IMR-90 (cell line): ENCODE results near the gene CCL4.

Experiments
- CEBPB ChIP-seq: IDR thresholded peaks from 2 replicates; pipeline ENCODE4 v1.6.1; 2012; ENCODE audit warnings: low read depth, low read length, improper control_type of control experiment
- MAFK ChIP-seq: IDR thresholded peaks from 2 replicates; pipeline ENCODE4 v1.6.1; 2012; ENCODE audit warnings: low read depth, low read length, improper control_type of control experiment
- MXI1 ChIP-seq: IDR thresholded peaks from 2 replicates; pipeline ENCODE4 v1.6.1; 2012; ENCODE audit warnings: low read depth, mild to moderate bottlenecking, low read length, moderate library complexity, borderline replicate concordance
- NFE2L2 ChIP-seq: fragments of 150-350 bp; IDR thresholded peaks from 2 replicates; pipeline ENCODE4 v1.6.1; 2016; ENCODE audit warnings: low read depth, mild to moderate bottlenecking, low read length
- POLR2A ChIP-seq: IDR thresholded peaks from 2 replicates; pipeline ENCODE4 v1.6.1; 2012; ENCODE audit warnings: mild to moderate bottlenecking, low read depth, low read length
- RAD21 ChIP-seq: IDR thresholded peaks from 2 replicates; pipeline ENCODE4 v1.6.1; 2012; ENCODE audit warnings: low read length, improper control_type of control experiment
- RCOR1 ChIP-seq: IDR thresholded peaks from 2 replicates; pipeline ENCODE4 v1.6.1; 2012; ENCODE audit warnings: mild to moderate bottlenecking, low read length, improper control_type of control experiment; ENCODE audit not compliant: insufficient replicate concordance
- TF ChIP-seq, protein P1 (sequence below): conservative IDR thresholded peaks from 2 replicates; pipeline ENCODE4 v1.5.1; 2012; ENCODE audit warnings: mild to moderate bottlenecking, low read depth, low read length, improper control_type of control experiment
- TF ChIP-seq, protein P2 (sequence below): fragments of 150-350 bp; IDR thresholded peaks from 2 replicates; pipeline ENCODE4 v1.6.1; 2017; ENCODE audit warnings: mild to moderate bottlenecking, antibody characterized with exemption, low read length, low read depth

DNA sequence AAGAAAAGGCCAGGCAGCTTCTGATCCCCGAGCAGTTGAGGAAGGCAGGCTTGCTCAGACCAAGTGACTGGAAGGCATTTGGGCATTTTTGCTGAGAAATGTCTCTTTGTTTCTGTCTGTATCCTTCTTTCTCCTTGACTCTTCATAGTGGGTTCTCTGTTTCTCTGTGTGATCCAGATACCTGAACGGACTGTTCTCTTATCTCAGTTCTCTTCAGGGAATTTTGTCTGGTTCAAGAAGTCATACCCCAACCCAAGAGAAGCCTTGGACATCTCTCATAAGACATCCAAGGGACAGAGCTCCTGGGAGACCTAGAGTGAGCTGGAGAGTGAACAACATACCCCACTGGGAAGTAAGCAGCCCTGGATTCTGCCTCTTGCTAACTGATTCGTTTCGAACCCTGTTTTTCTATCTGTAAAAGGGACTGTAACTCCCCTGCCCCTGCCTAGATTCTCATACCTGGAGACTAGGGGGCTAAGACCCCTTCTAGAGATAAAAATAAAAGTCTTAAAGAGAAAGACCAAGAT lies 14.2 kb upstream of the CCL4 start:
- TF ChIP-seq, protein P1, sequence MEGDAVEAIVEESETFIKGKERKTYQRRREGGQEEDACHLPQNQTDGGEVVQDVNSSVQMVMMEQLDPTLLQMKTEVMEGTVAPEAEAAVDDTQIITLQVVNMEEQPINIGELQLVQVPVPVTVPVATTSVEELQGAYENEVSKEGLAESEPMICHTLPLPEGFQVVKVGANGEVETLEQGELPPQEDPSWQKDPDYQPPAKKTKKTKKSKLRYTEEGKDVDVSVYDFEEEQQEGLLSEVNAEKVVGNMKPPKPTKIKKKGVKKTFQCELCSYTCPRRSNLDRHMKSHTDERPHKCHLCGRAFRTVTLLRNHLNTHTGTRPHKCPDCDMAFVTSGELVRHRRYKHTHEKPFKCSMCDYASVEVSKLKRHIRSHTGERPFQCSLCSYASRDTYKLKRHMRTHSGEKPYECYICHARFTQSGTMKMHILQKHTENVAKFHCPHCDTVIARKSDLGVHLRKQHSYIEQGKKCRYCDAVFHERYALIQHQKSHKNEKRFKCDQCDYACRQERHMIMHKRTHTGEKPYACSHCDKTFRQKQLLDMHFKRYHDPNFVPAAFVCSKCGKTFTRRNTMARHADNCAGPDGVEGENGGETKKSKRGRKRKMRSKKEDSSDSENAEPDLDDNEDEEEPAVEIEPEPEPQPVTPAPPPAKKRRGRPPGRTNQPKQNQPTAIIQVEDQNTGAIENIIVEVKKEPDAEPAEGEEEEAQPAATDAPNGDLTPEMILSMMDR = no peak
- TF ChIP-seq, protein P2, sequence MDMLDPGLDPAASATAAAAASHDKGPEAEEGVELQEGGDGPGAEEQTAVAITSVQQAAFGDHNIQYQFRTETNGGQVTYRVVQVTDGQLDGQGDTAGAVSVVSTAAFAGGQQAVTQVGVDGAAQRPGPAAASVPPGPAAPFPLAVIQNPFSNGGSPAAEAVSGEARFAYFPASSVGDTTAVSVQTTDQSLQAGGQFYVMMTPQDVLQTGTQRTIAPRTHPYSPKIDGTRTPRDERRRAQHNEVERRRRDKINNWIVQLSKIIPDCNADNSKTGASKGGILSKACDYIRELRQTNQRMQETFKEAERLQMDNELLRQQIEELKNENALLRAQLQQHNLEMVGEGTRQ = no peak
- TF ChIP-seq POLR2A (no peak), RAD21 (no peak), MXI1 (no peak), RCOR1 (no peak), NFE2L2 (no peak), CEBPB (no peak), MAFK (no peak)
